Uterus (tissue), 4 donors: ENCODE measurements around the gene RAPGEF6. TPM values are rescaled to one million over a fixed set of nuclear protein-coding genes. Genes with fewer than 3 reads are reported as not detected.

Experiments
- DNase-seq, 2 donors: peaks; one replicate each; pipeline ENCODE4 v3.0.0-alpha.2; 2019 to 2020
- H3K27ac ChIP-seq, 2 donors: fragments of 200-600 bp; sonication (generic); 1 replicate in 1 of 2; 2 replicates in 1 of 2; pipeline ENCODE4 v1.5.1; 2016 to 2018
- H3K27me3 ChIP-seq, 2 donors: fragments of 200-600 bp; sonication (generic); one replicate each; pipeline ENCODE4 v1.5.1; 2018 to 2019; ENCODE audit warnings: control low read depth in 1 of 2
- H3K36me3 ChIP-seq, 2 donors: fragments of 200-600 bp; sonication (generic); one replicate each; pipeline ENCODE4 v1.5.1; 2019; ENCODE audit warnings: control low read depth in 1 of 2
- H3K4me1 ChIP-seq, 2 donors: fragments of 200-600 bp; sonication (generic); one replicate each; pipeline ENCODE4 v1.5.1; 2018 to 2019; ENCODE audit warnings: control low read depth in 1 of 2
- H3K4me3 ChIP-seq, 2 donors: fragments of 200-600 bp; sonication (generic); 1 replicate in 1 of 2; 2 replicates in 1 of 2; pipeline ENCODE4 v1.5.1; 2018 to 2019; ENCODE audit warnings: mild to moderate bottlenecking in 1 of 2
- H3K9me3 ChIP-seq, 2 donors: fragments of 200-600 bp; sonication (generic); one replicate each; pipeline ENCODE4 v1.5.1; 2019; ENCODE audit warnings: control low read depth in 1 of 2
- POLR2A ChIP-seq, 2 donors: fragments of 450-650 bp; IDR thresholded peaks; one replicate each; pipeline ENCODE4 v1.6.1; 2016; ENCODE audit warnings: antibody characterized with exemption in 2 of 2, mild to moderate bottlenecking in 1 of 2, moderate library complexity in 1 of 2
- intact Hi-C: fragments of 100-400 bp; cut with DNase I; formaldehyde crosslinking; loops from one replicate; pipeline ENCODE4 v1.15.1; 2023; ENCODE audit warnings: low total_unique reads
- total RNA-seq, 4 donors: library from RNA; depleted of rRNA in 3 of 4; stranded (reverse); fragments of >200 nt in 3 of 4; gene quantifications; one replicate each; pipeline versions ENCODE4 v1.1.0 to v1.2.4, GENCODE V29; 2014 to 2023
- TF ChIP-seq, protein P1 (sequence below), 4 experiments: fragments of 200-600 bp in 2 of 4; fragments of 450-650 bp in 2 of 4; sonication (generic) in 2 of 4; IDR thresholded peaks; one replicate each; pipeline ENCODE4 v1.5.1; 2016 to 2019; ENCODE audit warnings: antibody characterized with exemption in 4 of 4, mild to moderate bottlenecking in 2 of 4, moderate library complexity in 1 of 4
- donor health status: DM: yes; HTN: yes; CAD: no.

Gene RAPGEF6
- total RNA-seq, 4 donors from 2014 or later = 11.8 to 36.8 (median 23.4) TPM

DNA sequence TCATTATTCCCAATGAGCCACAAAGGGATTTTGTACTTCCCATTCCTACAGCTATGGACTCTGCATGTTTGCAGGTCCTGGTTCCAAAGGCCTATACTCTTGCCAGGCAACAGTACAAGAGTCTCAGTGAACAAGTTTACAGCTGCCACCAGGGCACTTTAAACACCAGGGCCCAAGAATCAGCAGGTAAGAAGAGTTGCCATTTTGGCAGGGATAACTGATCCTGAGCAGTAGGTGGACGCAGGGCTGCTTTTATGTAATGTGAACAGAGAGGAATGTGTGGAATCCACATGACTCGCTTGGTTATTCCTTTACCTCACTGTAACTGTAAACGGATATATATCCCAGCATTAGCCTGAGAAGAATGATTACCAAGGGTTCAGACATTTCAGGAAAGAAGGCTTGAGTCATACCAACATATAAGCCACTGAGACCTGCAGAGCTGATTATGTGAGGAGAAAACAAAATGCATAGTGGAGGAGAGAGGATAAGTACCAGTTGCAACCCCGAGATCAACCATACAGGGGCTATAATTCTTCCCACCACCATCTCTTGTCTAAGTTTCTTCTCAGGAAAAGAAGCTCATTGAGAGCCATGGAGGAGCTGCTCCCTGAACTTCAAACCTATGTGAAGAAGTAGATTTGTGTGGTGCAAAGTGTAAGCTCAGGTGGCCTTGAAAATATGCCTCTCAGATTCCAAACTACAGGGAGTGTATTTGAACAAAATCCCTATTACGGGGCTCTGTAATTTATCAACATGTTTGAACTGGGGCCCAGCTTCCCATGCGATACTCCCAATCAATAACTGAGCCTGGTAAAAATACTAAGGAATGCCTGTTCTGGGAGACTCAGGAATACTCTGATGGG lies 24.6 kb downstream of the RAPGEF6 start:
- intact Hi-C loops = no loop called here
- Histone ChIP-seq H3K27me3 (no peaks in the 10 kb centered on the region), H3K9me3 (no peaks in the 10 kb centered on the region), H3K36me3 (no peaks in the 10 kb centered on the region), H3K4me1 (peaks cover 0 to 4% of the 10 kb centered on the region in 2 donors), H3K27ac (no peak overlapping the region), H3K4me3 (no peak overlapping the region)
- no peak for DNase-seq
- no peak for TF ChIP-seq POLR2A (IDR thresholded peaks at IDR 0.05)
- TF ChIP-seq, protein P1, sequence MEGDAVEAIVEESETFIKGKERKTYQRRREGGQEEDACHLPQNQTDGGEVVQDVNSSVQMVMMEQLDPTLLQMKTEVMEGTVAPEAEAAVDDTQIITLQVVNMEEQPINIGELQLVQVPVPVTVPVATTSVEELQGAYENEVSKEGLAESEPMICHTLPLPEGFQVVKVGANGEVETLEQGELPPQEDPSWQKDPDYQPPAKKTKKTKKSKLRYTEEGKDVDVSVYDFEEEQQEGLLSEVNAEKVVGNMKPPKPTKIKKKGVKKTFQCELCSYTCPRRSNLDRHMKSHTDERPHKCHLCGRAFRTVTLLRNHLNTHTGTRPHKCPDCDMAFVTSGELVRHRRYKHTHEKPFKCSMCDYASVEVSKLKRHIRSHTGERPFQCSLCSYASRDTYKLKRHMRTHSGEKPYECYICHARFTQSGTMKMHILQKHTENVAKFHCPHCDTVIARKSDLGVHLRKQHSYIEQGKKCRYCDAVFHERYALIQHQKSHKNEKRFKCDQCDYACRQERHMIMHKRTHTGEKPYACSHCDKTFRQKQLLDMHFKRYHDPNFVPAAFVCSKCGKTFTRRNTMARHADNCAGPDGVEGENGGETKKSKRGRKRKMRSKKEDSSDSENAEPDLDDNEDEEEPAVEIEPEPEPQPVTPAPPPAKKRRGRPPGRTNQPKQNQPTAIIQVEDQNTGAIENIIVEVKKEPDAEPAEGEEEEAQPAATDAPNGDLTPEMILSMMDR (IDR thresholded peaks at IDR 0.05) = no peak

DNA sequence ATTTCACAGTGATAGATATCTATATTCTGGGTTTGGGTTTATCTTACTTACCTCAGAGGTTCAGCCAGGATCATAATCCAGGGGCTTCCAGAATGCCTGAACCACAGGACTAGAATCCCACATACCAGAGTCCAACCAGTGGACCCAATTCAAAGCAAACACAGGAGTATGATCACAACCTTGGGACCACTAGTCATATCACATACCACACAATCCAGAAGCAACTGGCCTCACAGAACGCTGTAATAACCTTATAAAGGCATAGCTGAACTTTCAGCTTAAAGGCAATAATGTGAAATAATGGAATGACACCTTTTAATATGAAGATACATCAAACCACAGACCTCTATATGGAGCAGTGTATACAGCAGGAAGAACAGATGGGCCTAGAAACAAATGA lies 25.3 kb downstream of the RAPGEF6 start:
- Histone ChIP-seq H3K27ac (no peak overlapping the region), H3K4me3 (no peak overlapping the region), H3K9me3 (no peaks in the 10 kb centered on the region), H3K27me3 (no peaks in the 10 kb centered on the region), H3K36me3 (no peaks in the 10 kb centered on the region), H3K4me1 (peaks cover 0 to 4% of the 10 kb centered on the region in 2 donors)
- intact Hi-C loops = no loop called here
- no peak for DNase-seq
- TF ChIP-seq, protein P1 (IDR thresholded peaks at IDR 0.05) = no peak

DNA sequence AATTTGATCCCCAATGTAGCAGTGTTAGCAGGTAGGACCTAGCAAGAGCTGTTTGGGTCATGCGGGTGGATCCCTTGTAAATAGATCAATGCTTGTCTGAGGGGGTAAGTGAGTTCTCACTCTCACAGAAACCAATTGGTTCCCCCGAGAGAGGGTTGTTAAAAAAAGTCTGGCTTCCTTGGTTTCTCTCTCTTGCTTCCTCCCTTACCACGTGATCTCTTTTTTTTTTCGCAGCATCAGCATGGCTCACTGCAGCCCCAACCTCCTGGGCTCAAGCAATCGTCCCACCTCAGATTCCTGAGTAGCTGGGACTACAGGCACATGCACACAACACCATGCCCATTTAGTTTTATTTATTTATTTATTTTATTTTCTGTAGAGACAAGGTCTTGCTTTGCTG lies 26.4 kb downstream of the RAPGEF6 start:
- Histone ChIP-seq H3K4me1 (peaks cover 0 to 4% of the 10 kb centered on the region in 2 donors), H3K9me3 (no peaks in the 10 kb centered on the region), H3K27me3 (no peaks in the 10 kb centered on the region), H3K36me3 (no peaks in the 10 kb centered on the region), H3K27ac (no peak overlapping the region), H3K4me3 (no peak overlapping the region)
- no peak for DNase-seq
- TF ChIP-seq, protein P1 (IDR thresholded peaks at IDR 0.05) = no peak
- no peak for TF ChIP-seq POLR2A (IDR thresholded peaks at IDR 0.05)
- intact Hi-C loops = no loop called here

DNA sequence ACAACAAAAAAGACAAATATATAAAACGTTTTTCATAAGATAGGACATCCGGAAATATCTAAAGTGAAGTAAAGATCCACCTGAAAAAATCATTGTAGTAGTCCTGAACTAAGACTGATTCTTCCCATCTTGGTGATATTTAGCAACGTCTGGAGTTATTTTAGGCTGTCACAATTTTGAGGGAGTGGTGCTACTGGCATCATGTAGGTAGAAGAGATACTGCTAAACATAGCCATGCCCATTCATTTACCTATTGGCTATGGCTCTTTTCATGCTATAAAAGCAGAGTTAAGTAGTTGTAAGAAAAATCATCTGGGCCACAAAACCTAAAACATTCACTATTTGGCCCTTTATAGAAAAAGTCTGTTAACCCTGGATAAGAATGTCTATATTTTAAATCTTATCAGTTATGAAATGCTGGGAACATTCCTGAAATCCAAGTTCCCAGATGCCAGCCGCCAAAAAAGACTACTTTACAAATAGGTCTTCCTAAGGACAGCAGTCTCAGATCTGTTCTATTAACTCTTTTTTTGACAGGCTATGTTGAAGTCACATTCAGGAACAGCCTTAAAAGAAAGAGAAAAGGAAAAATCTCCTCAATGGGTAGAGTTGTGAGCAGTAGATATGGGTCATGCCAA lies 27.0 kb downstream of the RAPGEF6 start:
- DNase-seq = no peak
- Histone ChIP-seq H3K4me1 (peaks cover 0 to 4% of the 10 kb centered on the region in 2 donors), H3K27ac (no peak overlapping the region), H3K27me3 (no peaks in the 10 kb centered on the region), H3K36me3 (no peaks in the 10 kb centered on the region), H3K4me3 (no peak overlapping the region), H3K9me3 (no peaks in the 10 kb centered on the region)
- no peak for TF ChIP-seq POLR2A (IDR thresholded peaks at IDR 0.05)
- TF ChIP-seq, protein P1 (IDR thresholded peaks at IDR 0.05) = no peak
- intact Hi-C loops = no loop called here

DNA sequence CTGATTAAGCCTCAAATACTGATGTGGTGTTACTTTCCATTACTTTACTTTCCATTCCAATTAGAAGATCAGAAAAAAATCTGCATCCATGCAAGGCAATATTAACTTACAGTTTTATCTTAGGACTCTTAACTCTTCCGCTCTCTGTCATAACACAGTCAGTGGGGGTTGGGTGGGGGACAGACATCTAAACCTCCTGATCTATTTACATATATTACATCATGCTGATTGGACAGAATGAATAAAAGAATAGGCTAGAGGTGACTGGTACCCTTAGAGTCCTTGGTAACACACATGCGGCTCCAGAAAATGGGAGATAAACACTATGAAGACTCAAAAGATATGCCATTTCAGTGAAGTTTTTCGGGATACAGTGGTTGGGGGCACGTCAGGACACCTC lies 27.6 kb downstream of the RAPGEF6 start:
- no peak overlapping the region for H3K4me3 ChIP-seq
- DNase-seq = no peak
- TF ChIP-seq POLR2A (IDR thresholded peaks at IDR 0.05) = no peak
- TF ChIP-seq, protein P1 (IDR thresholded peaks at IDR 0.05) = no peak
- H3K36me3 ChIP-seq = no peaks in the 10 kb centered on the region
- H3K9me3 ChIP-seq = no peaks in the 10 kb centered on the region
- peaks cover 0 to 4% of the 10 kb centered on the region in 2 donors for H3K4me1 ChIP-seq
- H3K27ac ChIP-seq = no peak overlapping the region
- intact Hi-C loops = no loop called here
- H3K27me3 ChIP-seq = no peaks in the 10 kb centered on the region
